ENCODE results near the gene TLR1.

The TLR1 gene

DNA sequence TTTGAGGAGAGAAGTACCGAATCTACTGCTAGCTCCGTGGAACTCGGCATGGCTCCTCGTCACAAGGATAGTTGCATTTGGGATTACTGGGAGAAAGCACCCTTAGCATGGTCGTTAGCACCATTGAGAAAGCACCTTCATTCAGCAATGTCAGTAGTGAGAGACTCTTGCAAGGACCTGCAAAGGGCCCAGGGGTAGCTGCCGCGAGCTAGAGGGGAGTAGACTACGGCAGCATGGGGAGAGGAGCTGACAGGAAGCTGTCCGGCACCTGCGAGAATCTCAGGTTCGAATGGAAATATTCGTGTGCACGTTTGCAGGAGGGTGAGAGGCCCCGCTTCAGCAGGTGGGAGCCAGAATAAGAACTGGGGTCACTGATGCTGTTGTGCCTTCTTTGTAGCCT, 42.0 kb downstream of the TLR1 start:
- Histone ChIP-seq H3K9me3 (no peaks in the 10 kb centered on the region), H3K36me3 (no peaks in the 10 kb centered on the region), H3K4me3 (ENCODE audit: low read depth in 1 of 2, low read length in 1 of 2) (peak overlapping the region in 1 of 2 experiments; percentile 53), H3K4me1 (ENCODE audit: control insufficient read depth in 1 of 2, insufficient read depth in 1 of 2, low read depth in 1 of 2, low read length in 1 of 2) (peaks cover 35 to 39% of the 10 kb centered on the region in 2 experiments), H3K27ac (peak overlapping the region; percentile 95), H3K27me3 (no peaks in the 10 kb centered on the region)
- TF ChIP-seq, protein P1, sequence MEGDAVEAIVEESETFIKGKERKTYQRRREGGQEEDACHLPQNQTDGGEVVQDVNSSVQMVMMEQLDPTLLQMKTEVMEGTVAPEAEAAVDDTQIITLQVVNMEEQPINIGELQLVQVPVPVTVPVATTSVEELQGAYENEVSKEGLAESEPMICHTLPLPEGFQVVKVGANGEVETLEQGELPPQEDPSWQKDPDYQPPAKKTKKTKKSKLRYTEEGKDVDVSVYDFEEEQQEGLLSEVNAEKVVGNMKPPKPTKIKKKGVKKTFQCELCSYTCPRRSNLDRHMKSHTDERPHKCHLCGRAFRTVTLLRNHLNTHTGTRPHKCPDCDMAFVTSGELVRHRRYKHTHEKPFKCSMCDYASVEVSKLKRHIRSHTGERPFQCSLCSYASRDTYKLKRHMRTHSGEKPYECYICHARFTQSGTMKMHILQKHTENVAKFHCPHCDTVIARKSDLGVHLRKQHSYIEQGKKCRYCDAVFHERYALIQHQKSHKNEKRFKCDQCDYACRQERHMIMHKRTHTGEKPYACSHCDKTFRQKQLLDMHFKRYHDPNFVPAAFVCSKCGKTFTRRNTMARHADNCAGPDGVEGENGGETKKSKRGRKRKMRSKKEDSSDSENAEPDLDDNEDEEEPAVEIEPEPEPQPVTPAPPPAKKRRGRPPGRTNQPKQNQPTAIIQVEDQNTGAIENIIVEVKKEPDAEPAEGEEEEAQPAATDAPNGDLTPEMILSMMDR (IDR thresholded peaks at IDR 0.05) = no peak

DNA sequence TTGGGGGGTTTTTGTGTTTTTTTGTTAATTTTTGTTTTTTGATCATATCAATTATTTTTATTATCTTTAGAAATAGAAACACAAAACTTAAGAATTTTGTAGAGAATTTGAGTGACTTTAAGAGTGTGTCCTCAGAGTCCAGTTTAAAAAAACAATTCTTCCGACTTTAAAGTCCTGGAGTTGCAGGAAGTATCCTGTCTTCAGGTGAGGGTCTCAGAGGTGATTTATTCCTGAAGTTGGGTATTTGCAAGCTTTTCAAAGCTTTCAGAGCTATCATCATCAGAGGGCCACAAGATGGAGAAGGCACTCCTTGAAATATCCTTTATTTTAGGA, 44.8 kb downstream of the TLR1 start:
- Histone ChIP-seq H3K4me1 (ENCODE audit: control insufficient read depth in 1 of 2, insufficient read depth in 1 of 2, low read depth in 1 of 2, low read length in 1 of 2) (peaks cover 35 to 39% of the 10 kb centered on the region in 2 experiments), H3K9me3 (no peaks in the 10 kb centered on the region), H3K27me3 (no peaks in the 10 kb centered on the region), H3K4me3 (ENCODE audit: low read depth in 1 of 2, low read length in 1 of 2) (no peak overlapping the region), H3K36me3 (no peaks in the 10 kb centered on the region), H3K27ac (peak overlapping the region; percentile 95)
- TF ChIP-seq, protein P1 (IDR thresholded peaks at IDR 0.05) = no peak

DNA sequence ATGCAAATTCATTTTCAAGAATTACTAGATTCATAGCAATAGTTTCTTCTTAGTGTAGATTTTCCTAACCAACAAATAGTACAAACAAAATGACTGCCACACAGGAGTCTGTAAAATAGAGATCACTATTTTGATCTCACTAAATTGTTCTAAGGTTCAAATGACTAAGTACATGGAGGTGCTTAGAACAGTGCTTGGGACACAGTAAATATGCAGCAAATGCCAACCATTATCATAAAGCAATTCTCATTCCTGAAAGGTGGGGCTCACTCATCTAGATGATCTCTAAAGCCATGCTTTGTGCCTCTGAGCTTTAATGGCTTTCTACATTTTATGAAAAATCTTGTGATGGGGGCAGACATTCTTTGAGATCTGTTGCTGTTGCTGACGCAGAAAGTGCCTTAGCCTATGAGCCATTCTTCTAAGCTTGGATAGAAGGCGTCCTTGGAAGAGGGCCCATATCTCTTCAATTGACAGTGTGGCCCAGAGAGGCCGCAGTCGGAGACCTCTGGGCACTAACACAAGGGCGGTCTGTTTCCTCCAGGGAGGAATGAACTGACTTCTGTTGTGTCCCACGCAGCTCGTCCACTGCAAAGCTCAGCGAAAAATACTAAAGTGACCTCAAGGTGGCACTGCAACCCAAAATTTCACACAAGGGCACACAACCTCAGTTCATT, 45.3 kb downstream of the TLR1 start:
- H3K9me3 ChIP-seq = no peaks in the 10 kb centered on the region
- no peak overlapping the region for H3K27ac ChIP-seq
- TF ChIP-seq, protein P1 (IDR thresholded peaks at IDR 0.05) = peak; percentile 77
- no peaks in the 10 kb centered on the region for H3K36me3 ChIP-seq
- no peaks in the 10 kb centered on the region for H3K27me3 ChIP-seq
- H3K4me1 ChIP-seq (ENCODE audit: control insufficient read depth in 1 of 2, insufficient read depth in 1 of 2, low read depth in 1 of 2, low read length in 1 of 2) = peaks cover 35 to 39% of the 10 kb centered on the region in 2 experiments
- no peak overlapping the region for H3K4me3 ChIP-seq (ENCODE audit: low read depth in 1 of 2, low read length in 1 of 2)

DNA sequence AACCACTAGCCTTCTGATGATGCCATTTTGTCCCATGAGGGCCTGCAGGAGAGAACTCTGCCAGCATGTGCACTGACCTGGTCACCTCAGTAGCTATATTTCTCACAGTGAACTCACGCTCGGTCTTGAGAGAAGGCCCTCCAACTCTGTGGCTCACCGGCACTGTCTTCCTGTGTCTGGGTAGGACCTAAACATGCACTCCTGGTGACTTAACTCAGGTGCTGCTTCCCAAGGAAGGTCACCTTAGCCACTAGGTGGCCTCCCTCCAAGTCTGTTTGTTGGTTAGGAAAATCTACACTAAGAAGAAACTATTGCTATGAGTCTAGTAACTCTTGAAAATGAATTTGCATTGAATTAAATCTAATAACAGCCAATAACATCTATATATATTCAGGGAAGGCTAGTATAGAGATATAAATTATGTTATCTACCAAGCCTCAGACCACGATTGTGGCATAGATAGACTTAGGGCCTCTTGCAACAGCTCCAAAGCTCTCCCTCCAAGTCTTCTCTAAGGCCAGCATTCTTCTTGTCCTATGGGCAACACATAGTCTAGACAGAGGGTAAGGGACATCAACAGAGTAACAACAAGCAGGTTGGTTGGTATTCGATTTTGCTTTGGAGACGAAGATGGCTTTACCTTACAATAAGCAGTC, 46.5 kb downstream of the TLR1 start:
- H3K36me3 ChIP-seq = no peaks in the 10 kb centered on the region
- no peak overlapping the region for H3K4me3 ChIP-seq (ENCODE audit: low read depth in 1 of 2, low read length in 1 of 2)
- no peaks in the 10 kb centered on the region for H3K9me3 ChIP-seq
- peaks cover 35 to 39% of the 10 kb centered on the region in 2 experiments for H3K4me1 ChIP-seq (ENCODE audit: control insufficient read depth in 1 of 2, insufficient read depth in 1 of 2, low read depth in 1 of 2, low read length in 1 of 2)
- no peak overlapping the region for H3K27ac ChIP-seq
- no peaks in the 10 kb centered on the region for H3K27me3 ChIP-seq
- TF ChIP-seq, protein P1 (IDR thresholded peaks at IDR 0.05) = no peak

DNA sequence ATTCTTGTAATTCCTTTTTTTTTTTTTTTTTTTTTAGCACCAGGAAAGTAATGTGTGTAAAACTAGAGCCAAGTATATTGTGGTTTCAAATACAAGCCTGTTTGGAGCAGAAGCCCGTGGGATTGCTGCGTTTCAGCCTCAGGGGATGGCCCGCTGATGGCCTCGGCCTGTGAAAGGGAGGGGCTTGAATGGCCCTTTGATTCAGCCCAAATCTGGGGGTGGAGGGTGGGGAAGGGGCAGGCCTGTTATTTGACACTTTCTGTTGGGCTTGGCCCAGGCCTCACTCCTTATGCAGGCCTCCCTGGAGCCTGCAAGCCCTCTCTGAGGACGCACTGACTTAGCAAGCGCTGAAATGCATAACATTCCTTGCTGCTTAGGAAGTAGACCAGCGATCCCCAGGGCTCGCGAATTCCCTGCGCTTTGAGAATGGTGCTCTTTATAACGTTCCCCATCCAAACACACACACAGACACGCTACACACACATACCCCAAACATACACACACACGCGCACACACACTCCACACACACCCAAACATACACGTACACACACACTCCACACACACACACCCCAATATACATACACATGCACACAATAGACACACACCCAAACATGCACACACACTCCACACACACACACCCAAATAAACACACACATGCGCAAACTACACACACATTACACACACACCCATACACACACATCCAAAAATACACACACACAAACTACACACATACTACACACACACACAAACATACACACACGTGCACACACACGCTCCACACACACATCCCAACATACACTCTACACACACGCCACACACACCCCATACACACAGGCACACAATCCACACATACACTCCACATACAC, 51.4 kb downstream of the TLR1 start:
- Histone ChIP-seq H3K36me3 (no peaks in the 10 kb centered on the region), H3K4me1 (ENCODE audit: control insufficient read depth in 1 of 2, insufficient read depth in 1 of 2, low read depth in 1 of 2, low read length in 1 of 2) (no peaks in the 10 kb centered on the region), H3K9me3 (no peaks in the 10 kb centered on the region), H3K4me3 (ENCODE audit: low read depth in 1 of 2, low read length in 1 of 2) (no peak overlapping the region), H3K27ac (no peak overlapping the region), H3K27me3 (no peaks in the 10 kb centered on the region)
- TF ChIP-seq, protein P1 (IDR thresholded peaks at IDR 0.05) = no peak

All from neutrophil (primary cell).